ENCODE measurements around the gene IGSF23. TPM values are rescaled to one million over a fixed set of nuclear protein-coding genes. Genes with fewer than 3 reads are reported as not detected.

IGSF23 gene
- total and polyA plus RNA-seq, 2 of the 4 experiments (the other 2 are of a cell fraction): 0.27 TPM; not detected in 1

DNA sequence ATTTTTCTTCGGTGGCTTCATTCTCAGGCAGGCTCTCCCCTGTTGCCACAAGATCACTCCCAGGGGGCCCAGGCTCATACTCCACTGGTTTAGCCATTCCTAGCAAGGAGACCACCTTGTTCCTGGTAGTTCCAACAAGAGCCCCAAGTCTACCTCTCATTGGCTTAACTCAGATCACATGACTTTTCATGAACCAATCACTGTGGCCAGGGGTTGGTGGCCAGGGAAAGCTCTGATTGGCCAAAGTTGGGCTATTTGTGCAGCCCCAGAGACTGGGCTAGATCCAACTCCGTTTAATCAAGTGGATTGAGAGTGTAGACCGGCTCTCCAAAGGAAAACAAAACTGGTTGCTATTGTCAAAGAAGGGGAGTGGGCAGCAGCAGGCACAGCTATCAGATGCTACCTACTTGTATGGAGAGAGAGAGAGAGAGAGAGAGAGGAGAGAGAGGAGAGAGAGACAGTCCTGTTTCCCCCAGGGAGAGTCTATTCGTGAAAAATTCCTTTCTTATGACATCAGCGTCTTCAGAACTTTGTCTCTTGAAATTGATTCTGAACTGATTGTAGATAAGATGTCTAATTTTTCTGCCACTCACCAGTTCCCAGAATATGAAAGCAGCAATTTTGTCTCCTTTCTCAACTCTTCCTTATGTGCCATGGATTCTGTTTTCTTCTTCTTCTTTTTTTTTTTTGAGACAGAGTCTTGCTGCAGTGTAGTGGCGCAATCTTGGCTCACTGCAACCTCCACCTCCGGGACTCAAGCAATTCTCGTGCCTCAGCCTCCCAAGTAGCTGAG is 63.9 kb downstream of the IGSF23 start:
- peak overlapping the region; percentile 42; the same call in 1 of the 2 replicates for H3K4me2 ChIP-seq (ENCODE audit: low read depth, low read length)
- H4K8ac ChIP-seq (ENCODE audit: low read depth in 2 of 2, low read length in 2 of 2): peak overlapping the region in 1 of 2 experiments; percentile 38; a peak in 2 of 4 replicates
- H2BK20ac ChIP-seq (ENCODE audit: low read depth, low read length): peak overlapping the region; percentile 31; the same call in 1 of the 2 replicates
- no peak overlapping the region for H3K56ac ChIP-seq (ENCODE audit: extremely low read depth, insufficient read depth, low read length)
- H2AK5ac ChIP-seq (ENCODE audit: low read depth, low read length): peak overlapping the region; percentile 14; the same call in 1 of the 2 replicates
- H3K18ac ChIP-seq (ENCODE audit: low read depth, low read length): peak overlapping the region; percentile 29; the same call in 1 of the 2 replicates
- no peak overlapping the region for H3K23ac ChIP-seq (ENCODE audit: low read depth, low read length)
- peaks cover 17% of the 10 kb centered on the region; the same call in 1 of the 2 replicates for H3K36me3 ChIP-seq (ENCODE audit: control insufficient read depth, insufficient read depth, low read length)
- BruUV-seq (replicated peaks): no TSS peak
- H3K9me3 ChIP-seq (ENCODE audit: control insufficient read depth, insufficient read depth, low read length): 0 out of 2 replicates have a peak, but pooled peaks cover 2% of the 10 kb centered on the region
- no peaks in the 10 kb centered on the region for H3K27me3 ChIP-seq (ENCODE audit: control insufficient read depth, insufficient read depth, low read length)
- WGBS, 2 experiments (ENCODE audit: extremely low coverage in 2 of 2, insufficient read length in 1 of 2): 57% methylated on average over 2 of the region's 8 CpGs; no CpG with 5 or more reads in 1 of the 2 experiments
- no peak overlapping the region for H3K9ac ChIP-seq (ENCODE audit: low read depth, low read length)
- H3K14ac ChIP-seq (replicated peaks; ENCODE audit: low read depth, low read length): peak overlapping the region; percentile 54; the same call in 1 of the 2 replicates
- H3K4ac ChIP-seq (ENCODE audit: low read depth, low read length): peak overlapping the region; percentile 55
- ChIA-PET POLR2A (ENCODE audit: unreplicated experiment) (no interaction called here), CTCF (interaction anchor here (0.6 to 0.7 kb wide), 2 partner anchors 23 to 130 kb away, joined by 3 to 4 read pairs; no protein-coding TSS in a partner anchor)
- H2BK5ac ChIP-seq (ENCODE audit: low read depth, low read length, poor library complexity, severe bottlenecking): peak overlapping the region; percentile 17
- peak overlapping the region; percentile 72 for H4K5ac ChIP-seq (ENCODE audit: low read depth, low read length)
- H2BK15ac ChIP-seq (ENCODE audit: low read depth, low read length): peak overlapping the region; percentile 37; the same call in 1 of the 3 replicates
- H3K4me3 ChIP-seq (ENCODE audit: insufficient read depth, low read depth, low read length): no peak overlapping the region
- H4K20me1 ChIP-seq (ENCODE audit: insufficient read depth, low read length): no peaks in the 10 kb centered on the region
- in situ Hi-C loops (cut with MboI; ENCODE audit: low sequenced_read_pairs): no loop called here
- 0 out of 2 replicates have a peak overlapping the region, but pooled peaks have one; percentile 33 for H3K27ac ChIP-seq (ENCODE audit: insufficient read depth, low read length)
- DNase-seq (peak; percentile 70), ATAC-seq (ENCODE audit: low read depth) (peak; percentile 44)
- no peak overlapping the region for H2AK9ac ChIP-seq (replicated peaks; ENCODE audit: low read depth, low read length, poor library complexity)
- H2BK120ac ChIP-seq (ENCODE audit: low read depth, low read length): peak overlapping the region; percentile 72
- H2AFZ ChIP-seq (replicated peaks; ENCODE audit: low read length, poor library complexity): peak overlapping the region; percentile 67
- peaks cover 3% of the 10 kb centered on the region for H3K4me1 ChIP-seq (ENCODE audit: control insufficient read depth, insufficient read depth, low read length)
- 0 out of 2 replicates have a peak, but pooled peaks cover 4% of the 10 kb centered on the region for H3K9me1 ChIP-seq (ENCODE audit: insufficient read depth, low read length)
- peak overlapping the region; percentile 14; the same call in 1 of the 2 replicates for H4K91ac ChIP-seq (ENCODE audit: insufficient read depth, low read depth, low read length)
- intact Hi-C loops (cut with micrococcal nuclease): no loop called here
- TF ChIP-seq MAFK (IDR thresholded peaks at IDR 0.05; ENCODE audit: low read depth, low read length): no peak
- no peak for TF ChIP-seq MXI1 (IDR thresholded peaks at IDR 0.05; ENCODE audit: borderline replicate concordance, low read depth, low read length)
- TF ChIP-seq, protein P1, sequence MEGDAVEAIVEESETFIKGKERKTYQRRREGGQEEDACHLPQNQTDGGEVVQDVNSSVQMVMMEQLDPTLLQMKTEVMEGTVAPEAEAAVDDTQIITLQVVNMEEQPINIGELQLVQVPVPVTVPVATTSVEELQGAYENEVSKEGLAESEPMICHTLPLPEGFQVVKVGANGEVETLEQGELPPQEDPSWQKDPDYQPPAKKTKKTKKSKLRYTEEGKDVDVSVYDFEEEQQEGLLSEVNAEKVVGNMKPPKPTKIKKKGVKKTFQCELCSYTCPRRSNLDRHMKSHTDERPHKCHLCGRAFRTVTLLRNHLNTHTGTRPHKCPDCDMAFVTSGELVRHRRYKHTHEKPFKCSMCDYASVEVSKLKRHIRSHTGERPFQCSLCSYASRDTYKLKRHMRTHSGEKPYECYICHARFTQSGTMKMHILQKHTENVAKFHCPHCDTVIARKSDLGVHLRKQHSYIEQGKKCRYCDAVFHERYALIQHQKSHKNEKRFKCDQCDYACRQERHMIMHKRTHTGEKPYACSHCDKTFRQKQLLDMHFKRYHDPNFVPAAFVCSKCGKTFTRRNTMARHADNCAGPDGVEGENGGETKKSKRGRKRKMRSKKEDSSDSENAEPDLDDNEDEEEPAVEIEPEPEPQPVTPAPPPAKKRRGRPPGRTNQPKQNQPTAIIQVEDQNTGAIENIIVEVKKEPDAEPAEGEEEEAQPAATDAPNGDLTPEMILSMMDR (conservative IDR thresholded peaks at IDR 0.05; ENCODE audit: low read depth, low read length): no peak
- TF ChIP-seq, protein P2, sequence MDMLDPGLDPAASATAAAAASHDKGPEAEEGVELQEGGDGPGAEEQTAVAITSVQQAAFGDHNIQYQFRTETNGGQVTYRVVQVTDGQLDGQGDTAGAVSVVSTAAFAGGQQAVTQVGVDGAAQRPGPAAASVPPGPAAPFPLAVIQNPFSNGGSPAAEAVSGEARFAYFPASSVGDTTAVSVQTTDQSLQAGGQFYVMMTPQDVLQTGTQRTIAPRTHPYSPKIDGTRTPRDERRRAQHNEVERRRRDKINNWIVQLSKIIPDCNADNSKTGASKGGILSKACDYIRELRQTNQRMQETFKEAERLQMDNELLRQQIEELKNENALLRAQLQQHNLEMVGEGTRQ (IDR thresholded peaks at IDR 0.05; ENCODE audit: low read depth, low read length): 0 out of 2 replicates have a peak, but pooled peaks have one; percentile 8
- TF ChIP-seq, protein P3, sequence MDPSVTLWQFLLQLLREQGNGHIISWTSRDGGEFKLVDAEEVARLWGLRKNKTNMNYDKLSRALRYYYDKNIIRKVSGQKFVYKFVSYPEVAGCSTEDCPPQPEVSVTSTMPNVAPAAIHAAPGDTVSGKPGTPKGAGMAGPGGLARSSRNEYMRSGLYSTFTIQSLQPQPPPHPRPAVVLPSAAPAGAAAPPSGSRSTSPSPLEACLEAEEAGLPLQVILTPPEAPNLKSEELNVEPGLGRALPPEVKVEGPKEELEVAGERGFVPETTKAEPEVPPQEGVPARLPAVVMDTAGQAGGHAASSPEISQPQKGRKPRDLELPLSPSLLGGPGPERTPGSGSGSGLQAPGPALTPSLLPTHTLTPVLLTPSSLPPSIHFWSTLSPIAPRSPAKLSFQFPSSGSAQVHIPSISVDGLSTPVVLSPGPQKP (IDR thresholded peaks at IDR 0.05; ENCODE audit: borderline replicate concordance, low read depth, low read length): no peak
- no peak for TF ChIP-seq BHLHE40 (IDR thresholded peaks at IDR 0.05; ENCODE audit: low read depth, low read length)
- peak; percentile 68 for TF ChIP-seq CEBPB (IDR thresholded peaks at IDR 0.05; ENCODE audit: low read depth, low read length)
- no peak for TF ChIP-seq FOS (IDR thresholded peaks at IDR 0.05; ENCODE audit: low read depth, low read length)
- TF ChIP-seq RCOR1 (IDR thresholded peaks at IDR 0.05; ENCODE audit: insufficient replicate concordance, low read length): no peak
- TF ChIP-seq RFX5 (IDR thresholded peaks at IDR 0.05; ENCODE audit: low read depth, low read length): no peak
- no peak for TF ChIP-seq NFE2L2 (IDR thresholded peaks at IDR 0.05; ENCODE audit: low read depth, low read length)
- dilution Hi-C loops (cut with HindIII; ENCODE audit: low sequenced_read_pairs, unreplicated experiment): no loop called here
- H3K79me1 ChIP-seq (ENCODE audit: low read depth in 1 of 2, low read length in 2 of 2): no peaks in the 10 kb centered on the region

Data from IMR-90 (cell line).